ENCODE data around the gene SLC47A2. TPM values are rescaled to one million over a fixed set of nuclear protein-coding genes. Genes with fewer than 3 reads are reported as not detected.

SLC47A2 gene
- total and polyA plus RNA-seq, 2 of the 13 experiments (the other 11 are each of a cell fraction or from before 2014, with no cell fraction given): 0.04 TPM; not detected in 1

DNA sequence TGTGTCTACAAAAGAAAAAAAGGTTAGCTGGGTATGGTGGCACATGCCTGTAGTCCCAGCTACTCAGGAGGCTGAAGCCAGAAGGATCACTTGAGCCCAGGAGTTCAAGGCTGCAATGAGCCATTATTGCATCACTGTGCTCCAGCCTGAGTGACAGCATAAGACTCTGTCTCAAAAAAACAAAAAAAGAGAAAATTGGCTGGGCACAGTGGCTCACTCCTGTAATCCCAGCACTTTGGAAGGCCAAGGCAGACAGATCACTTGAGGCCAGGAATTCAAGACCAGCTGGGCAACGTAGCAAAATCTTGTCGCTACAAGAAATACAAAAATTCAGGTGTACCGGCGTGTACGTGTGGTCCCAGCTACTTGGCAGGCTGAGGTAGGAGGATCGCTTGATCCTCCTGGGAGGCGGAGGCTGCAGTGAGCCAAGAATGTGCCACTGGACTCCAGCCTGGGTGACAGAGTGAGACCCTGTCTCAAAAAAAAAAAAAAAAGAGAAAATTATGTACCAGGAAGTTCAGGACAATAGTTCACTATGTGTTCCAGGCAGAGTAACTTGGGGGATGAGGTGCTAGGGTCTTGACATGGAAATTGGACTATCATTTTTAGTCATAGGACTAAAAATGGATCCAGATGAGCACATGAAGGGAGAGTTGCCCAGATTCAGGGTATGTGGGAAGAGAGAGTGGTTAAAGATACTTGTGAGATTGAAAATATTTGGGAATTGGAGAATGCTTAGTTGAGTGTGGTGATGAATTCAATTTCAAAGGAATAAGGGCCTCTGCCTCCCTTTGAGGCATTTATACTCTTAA is 56.8 kb downstream of the SLC47A2 start (continued):
- TF ChIP-seq, protein P1, sequence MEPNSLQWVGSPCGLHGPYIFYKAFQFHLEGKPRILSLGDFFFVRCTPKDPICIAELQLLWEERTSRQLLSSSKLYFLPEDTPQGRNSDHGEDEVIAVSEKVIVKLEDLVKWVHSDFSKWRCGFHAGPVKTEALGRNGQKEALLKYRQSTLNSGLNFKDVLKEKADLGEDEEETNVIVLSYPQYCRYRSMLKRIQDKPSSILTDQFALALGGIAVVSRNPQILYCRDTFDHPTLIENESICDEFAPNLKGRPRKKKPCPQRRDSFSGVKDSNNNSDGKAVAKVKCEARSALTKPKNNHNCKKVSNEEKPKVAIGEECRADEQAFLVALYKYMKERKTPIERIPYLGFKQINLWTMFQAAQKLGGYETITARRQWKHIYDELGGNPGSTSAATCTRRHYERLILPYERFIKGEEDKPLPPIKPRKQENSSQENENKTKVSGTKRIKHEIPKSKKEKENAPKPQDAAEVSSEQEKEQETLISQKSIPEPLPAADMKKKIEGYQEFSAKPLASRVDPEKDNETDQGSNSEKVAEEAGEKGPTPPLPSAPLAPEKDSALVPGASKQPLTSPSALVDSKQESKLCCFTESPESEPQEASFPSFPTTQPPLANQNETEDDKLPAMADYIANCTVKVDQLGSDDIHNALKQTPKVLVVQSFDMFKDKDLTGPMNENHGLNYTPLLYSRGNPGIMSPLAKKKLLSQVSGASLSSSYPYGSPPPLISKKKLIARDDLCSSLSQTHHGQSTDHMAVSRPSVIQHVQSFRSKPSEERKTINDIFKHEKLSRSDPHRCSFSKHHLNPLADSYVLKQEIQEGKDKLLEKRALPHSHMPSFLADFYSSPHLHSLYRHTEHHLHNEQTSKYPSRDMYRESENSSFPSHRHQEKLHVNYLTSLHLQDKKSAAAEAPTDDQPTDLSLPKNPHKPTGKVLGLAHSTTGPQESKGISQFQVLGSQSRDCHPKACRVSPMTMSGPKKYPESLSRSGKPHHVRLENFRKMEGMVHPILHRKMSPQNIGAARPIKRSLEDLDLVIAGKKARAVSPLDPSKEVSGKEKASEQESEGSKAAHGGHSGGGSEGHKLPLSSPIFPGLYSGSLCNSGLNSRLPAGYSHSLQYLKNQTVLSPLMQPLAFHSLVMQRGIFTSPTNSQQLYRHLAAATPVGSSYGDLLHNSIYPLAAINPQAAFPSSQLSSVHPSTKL (CRISPR knock-in tag; IDR thresholded peaks at IDR 0.05): peak; percentile 80
- TF ChIP-seq FLYWCH1 (CRISPR knock-in tag; IDR thresholded peaks at IDR 0.05): no peak
- no peak for TF ChIP-seq ZNF12 (CRISPR knock-in tag; IDR thresholded peaks at IDR 0.05)
- TF ChIP-seq NR2F6 (IDR thresholded peaks at IDR 0.05): peak; percentile 38; the same call in 1 of the 2 replicates
- peak; percentile 65; the same call in 1 of the 2 replicates for TF ChIP-seq NR2F6 (CRISPR knock-in tag; IDR thresholded peaks at IDR 0.05)
- no peak for TF ChIP-seq ZKSCAN5 (CRISPR knock-in tag; IDR thresholded peaks at IDR 0.05)
- TF ChIP-seq ATF7 (IDR thresholded peaks at IDR 0.05): peak; percentile 64
- no peak for TF ChIP-seq ATF7 (CRISPR knock-in tag; IDR thresholded peaks at IDR 0.05)
- TF ChIP-seq SRY (CRISPR knock-in tag; IDR thresholded peaks at IDR 0.05): no peak
- TF ChIP-seq, protein P2, sequence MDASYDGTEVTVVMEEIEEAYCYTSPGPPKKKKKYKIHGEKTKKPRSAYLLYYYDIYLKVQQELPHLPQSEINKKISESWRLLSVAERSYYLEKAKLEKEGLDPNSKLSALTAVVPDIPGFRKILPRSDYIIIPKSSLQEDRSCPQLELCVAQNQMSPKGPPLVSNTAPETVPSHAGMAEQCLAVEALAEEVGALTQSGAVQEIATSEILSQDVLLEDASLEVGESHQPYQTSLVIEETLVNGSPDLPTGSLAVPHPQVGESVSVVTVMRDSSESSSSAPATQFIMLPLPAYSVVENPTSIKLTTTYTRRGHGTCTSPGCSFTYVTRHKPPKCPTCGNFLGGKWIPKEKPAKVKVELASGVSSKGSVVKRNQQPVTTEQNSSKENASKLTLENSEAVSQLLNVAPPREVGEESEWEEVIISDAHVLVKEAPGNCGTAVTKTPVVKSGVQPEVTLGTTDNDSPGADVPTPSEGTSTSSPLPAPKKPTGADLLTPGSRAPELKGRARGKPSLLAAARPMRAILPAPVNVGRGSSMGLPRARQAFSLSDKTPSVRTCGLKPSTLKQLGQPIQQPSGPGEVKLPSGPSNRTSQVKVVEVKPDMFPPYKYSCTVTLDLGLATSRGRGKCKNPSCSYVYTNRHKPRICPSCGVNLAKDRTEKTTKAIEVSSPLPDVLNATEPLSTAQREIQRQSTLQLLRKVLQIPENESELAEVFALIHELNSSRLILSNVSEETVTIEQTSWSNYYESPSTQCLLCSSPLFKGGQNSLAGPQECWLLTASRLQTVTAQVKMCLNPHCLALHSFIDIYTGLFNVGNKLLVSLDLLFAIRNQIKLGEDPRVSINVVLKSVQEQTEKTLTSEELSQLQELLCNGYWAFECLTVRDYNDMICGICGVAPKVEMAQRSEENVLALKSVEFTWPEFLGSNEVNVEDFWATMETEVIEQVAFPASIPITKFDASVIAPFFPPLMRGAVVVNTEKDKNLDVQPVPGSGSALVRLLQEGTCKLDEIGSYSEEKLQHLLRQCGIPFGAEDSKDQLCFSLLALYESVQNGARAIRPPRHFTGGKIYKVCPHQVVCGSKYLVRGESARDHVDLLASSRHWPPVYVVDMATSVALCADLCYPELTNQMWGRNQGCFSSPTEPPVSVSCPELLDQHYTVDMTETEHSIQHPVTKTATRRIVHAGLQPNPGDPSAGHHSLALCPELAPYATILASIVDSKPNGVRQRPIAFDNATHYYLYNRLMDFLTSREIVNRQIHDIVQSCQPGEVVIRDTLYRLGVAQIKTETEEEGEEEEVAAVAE (CRISPR knock-in tag; IDR thresholded peaks at IDR 0.05; ENCODE audit: borderline replicate concordance): peak; percentile 39; the same call in 1 of the 2 replicates
- TF ChIP-seq, protein P3, sequence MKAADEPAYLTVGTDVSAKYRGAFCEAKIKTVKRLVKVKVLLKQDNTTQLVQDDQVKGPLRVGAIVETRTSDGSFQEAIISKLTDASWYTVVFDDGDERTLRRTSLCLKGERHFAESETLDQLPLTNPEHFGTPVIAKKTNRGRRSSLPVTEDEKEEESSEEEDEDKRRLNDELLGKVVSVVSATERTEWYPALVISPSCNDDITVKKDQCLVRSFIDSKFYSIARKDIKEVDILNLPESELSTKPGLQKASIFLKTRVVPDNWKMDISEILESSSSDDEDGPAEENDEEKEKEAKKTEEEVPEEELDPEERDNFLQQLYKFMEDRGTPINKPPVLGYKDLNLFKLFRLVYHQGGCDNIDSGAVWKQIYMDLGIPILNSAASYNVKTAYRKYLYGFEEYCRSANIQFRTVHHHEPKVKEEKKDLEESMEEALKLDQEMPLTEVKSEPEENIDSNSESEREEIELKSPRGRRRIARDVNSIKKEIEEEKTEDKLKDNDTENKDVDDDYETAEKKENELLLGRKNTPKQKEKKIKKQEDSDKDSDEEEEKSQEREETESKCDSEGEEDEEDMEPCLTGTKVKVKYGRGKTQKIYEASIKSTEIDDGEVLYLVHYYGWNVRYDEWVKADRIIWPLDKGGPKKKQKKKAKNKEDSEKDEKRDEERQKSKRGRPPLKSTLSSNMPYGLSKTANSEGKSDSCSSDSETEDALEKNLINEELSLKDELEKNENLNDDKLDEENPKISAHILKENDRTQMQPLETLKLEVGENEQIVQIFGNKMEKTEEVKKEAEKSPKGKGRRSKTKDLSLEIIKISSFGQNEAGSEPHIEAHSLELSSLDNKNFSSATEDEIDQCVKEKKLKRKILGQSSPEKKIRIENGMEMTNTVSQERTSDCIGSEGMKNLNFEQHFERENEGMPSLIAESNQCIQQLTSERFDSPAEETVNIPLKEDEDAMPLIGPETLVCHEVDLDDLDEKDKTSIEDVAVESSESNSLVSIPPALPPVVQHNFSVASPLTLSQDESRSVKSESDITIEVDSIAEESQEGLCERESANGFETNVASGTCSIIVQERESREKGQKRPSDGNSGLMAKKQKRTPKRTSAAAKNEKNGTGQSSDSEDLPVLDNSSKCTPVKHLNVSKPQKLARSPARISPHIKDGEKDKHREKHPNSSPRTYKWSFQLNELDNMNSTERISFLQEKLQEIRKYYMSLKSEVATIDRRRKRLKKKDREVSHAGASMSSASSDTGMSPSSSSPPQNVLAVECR (CRISPR knock-in tag; IDR thresholded peaks at IDR 0.05; ENCODE audit: borderline replicate concordance): peak; percentile 38; the same call in 1 of the 2 replicates
- TF ChIP-seq, protein P4, sequence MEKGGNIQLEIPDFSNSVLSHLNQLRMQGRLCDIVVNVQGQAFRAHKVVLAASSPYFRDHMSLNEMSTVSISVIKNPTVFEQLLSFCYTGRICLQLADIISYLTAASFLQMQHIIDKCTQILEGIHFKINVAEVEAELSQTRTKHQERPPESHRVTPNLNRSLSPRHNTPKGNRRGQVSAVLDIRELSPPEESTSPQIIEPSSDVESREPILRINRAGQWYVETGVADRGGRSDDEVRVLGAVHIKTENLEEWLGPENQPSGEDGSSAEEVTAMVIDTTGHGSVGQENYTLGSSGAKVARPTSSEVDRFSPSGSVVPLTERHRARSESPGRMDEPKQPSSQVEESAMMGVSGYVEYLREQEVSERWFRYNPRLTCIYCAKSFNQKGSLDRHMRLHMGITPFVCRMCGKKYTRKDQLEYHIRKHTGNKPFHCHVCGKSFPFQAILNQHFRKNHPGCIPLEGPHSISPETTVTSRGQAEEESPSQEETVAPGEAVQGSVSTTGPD (CRISPR knock-in tag; IDR thresholded peaks at IDR 0.05): peak; percentile 66; the same call in 1 of the 2 replicates
- TF ChIP-seq, protein P5, sequence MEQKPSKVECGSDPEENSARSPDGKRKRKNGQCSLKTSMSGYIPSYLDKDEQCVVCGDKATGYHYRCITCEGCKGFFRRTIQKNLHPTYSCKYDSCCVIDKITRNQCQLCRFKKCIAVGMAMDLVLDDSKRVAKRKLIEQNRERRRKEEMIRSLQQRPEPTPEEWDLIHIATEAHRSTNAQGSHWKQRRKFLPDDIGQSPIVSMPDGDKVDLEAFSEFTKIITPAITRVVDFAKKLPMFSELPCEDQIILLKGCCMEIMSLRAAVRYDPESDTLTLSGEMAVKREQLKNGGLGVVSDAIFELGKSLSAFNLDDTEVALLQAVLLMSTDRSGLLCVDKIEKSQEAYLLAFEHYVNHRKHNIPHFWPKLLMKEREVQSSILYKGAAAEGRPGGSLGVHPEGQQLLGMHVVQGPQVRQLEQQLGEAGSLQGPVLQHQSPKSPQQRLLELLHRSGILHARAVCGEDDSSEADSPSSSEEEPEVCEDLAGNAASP (CRISPR knock-in tag; IDR thresholded peaks at IDR 0.05; ENCODE audit: borderline replicate concordance): 0 out of 2 replicates have a peak, but pooled peaks have one; percentile 45
